GM12864 (cell line): ENCODE results near the gene ELMO1.

Source experiments
- DNase-seq: peaks from one replicate; pipeline ENCODE4 v3.0.0-alpha.2; 2011; ENCODE audit warnings: low read depth
- H3K4me3 ChIP-seq: 2 replicates; pipeline ENCODE4 v1.5.1; 2011; ENCODE audit warnings: mild to moderate bottlenecking, low read depth, low read length, control low read depth
- TF ChIP-seq, protein P1 (sequence below): IDR thresholded peaks from 2 replicates; pipeline ENCODE4 v1.5.1; 2011; ENCODE audit warnings: low read depth, mild to moderate bottlenecking, moderate library complexity, low read length, control low read depth, inconsistent platforms; ENCODE audit errors: missing control alignments

Gene ELMO1

DNA sequence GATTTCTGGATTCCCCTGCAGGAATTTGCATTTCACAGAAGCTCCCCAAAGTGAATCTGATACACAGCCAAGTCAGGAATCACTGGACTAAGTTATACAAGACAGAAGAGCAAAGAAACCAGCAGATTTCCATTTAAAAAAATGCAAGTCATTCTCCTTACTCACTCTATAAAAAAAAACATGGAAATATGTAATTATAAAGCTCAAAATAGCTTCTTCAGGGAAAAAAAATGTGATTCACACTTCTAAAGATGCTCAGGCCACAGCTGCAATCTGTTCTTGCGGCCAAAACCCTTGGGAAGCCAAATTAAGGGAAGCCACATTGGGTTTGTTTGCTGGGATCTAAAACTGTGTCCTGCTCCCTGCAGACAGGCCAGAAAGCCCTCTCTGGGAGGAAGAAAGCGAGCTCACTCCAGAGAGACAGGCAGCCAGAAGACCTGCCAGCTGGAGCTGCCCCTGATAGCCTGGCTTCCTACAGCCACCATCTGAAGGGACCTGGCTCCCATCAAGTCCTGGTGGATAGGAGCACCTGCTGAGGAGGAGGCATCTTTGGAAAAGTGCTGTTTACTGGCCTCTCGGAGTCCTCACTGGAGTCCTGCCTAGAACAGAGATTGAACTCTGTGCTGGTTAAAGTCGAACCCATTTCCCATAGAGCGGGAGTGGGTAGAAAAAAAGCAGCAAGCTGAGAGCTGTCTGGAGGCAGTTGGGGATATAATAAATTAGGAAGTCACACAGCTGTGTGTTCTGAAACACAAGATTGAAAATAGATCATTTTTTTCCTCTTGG lies 365.2 kb downstream of the ELMO1 start:
- H3K4me3 ChIP-seq = no peak overlapping the region
- TF ChIP-seq, protein P1, sequence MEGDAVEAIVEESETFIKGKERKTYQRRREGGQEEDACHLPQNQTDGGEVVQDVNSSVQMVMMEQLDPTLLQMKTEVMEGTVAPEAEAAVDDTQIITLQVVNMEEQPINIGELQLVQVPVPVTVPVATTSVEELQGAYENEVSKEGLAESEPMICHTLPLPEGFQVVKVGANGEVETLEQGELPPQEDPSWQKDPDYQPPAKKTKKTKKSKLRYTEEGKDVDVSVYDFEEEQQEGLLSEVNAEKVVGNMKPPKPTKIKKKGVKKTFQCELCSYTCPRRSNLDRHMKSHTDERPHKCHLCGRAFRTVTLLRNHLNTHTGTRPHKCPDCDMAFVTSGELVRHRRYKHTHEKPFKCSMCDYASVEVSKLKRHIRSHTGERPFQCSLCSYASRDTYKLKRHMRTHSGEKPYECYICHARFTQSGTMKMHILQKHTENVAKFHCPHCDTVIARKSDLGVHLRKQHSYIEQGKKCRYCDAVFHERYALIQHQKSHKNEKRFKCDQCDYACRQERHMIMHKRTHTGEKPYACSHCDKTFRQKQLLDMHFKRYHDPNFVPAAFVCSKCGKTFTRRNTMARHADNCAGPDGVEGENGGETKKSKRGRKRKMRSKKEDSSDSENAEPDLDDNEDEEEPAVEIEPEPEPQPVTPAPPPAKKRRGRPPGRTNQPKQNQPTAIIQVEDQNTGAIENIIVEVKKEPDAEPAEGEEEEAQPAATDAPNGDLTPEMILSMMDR = no peak
- DNase-seq = no peak

DNA sequence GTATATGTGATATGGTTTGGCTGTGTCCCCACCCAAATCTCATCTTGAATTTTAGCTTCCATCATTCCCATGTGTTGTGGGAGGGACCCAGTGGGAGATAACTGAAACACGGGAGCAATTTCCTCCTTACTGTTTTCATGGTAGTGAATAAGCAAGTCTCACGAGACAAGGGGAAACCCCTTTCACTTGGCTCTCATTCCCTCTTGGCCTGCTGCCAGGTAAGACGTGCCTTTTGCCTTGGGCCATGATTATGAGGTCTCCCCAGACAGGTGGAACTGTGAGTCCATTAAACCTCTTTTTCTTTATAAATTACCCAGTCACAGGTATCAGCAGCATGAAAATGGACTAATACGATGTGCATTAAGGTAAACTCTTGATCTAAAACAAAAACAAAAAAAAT lies 367.2 kb downstream of the ELMO1 start:
- no peak for DNase-seq
- H3K4me3 ChIP-seq = no peak overlapping the region
- TF ChIP-seq, protein P1 = no peak

DNA sequence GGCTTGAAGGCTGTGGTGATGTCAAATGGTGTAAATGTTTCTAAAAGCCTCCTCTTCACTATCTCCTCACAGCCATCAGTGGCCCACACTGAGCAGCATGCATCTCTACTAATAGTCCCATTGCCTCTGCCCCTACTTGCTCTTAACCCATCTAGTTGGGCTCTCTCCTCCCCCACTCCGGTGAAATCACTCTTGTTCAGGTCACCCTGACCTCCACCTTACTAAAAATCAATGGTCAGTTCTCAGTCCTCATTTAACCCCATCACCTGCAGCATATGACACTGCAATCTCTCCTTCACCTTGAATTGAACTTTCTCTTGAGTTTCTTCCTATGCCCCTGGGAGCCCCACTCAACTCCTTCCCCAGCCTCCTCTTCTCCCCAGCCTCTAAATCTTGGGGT lies 369.2 kb downstream of the ELMO1 start:
- no peak overlapping the region for H3K4me3 ChIP-seq
- DNase-seq = no peak
- TF ChIP-seq, protein P1 = no peak

DNA sequence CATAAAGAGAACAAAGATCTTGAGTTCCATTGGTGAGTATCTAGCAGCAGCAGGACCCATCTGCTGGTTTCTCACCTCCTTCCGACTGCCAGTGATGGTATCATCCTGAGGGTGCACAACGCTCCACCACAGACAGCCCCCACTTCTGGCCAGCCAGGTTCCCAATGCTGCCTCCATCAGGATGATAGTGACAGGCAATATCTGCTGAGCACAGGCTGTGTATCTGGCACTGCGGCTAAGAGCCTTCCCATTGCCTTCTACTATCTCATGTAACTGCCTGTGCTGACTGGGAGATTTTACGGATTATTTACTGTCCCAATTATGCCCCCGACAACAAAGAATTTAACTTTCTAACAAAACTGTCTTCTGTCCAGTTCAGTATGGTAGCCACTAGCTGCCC lies 372.0 kb downstream of the ELMO1 start:
- DNase-seq = no peak

GRCh38 chr7:37074370-37074769 lies 374.3 kb downstream of the ELMO1 start:
- TF ChIP-seq, protein P1 = no peak
- DNase-seq = no peak
- H3K4me3 ChIP-seq = no peak overlapping the region

More for the DNA sequence above, 372.0 kb downstream of the ELMO1 start:
- TF ChIP-seq, protein P1 = no peak
- H3K4me3 ChIP-seq = no peak overlapping the region

DNA sequence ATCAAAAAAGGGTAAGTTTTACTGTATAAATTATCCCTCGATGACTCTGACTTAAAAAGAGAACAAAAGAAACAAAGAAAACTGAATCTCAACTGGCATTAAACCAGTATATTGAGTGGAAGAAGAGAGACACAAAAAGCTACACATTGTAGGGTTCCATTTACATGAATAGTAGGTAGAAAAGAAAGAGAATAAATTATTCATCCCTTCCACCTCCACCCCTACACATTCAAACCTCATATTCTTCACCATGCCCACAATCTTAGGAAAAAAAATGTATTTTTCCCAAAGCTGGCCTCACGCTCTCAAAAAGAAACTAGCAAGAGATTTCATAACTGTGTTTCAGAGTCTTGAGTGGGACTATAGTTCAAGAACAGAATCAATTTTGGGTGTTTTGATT lies 377.5 kb downstream of the ELMO1 start:
- DNase-seq = no peak
- H3K4me3 ChIP-seq = no peak overlapping the region
- TF ChIP-seq, protein P1 = no peak

- no peak for DNase-seq
- TF ChIP-seq, protein P1 = no peak
- no peak overlapping the region for H3K4me3 ChIP-seq
These were observed 378.2 kb downstream of the ELMO1 start for GRCh38 chr7:37070471-37070870.
